Kidney (tissue), 14 donors: ENCODE measurements around the gene EIF5. TPM values are rescaled to one million over a fixed set of nuclear protein-coding genes. Genes with fewer than 3 reads are reported as not detected.

ENCODE experiments used
- DNase-seq, 5 donors: peaks; one replicate each; pipeline ENCODE4 v3.0.0-alpha.2; 2013 to 2020
- FAIRE-seq: peaks from 2 replicates; lab custom pipeline; 2012; peaks lifted over from hg19 to GRCh38; lab: Jason Lieb, UNC
- H3K27ac ChIP-seq, 2 donors: one replicate each; pipeline ENCODE4 v1.7.0; 2013; ENCODE audit warnings: low read depth in 2 of 2, low read length in 2 of 2, inconsistent platforms in 1 of 2
- H3K27me3 ChIP-seq: one replicate; pipeline ENCODE4 v1.7.1; 2013; ENCODE audit warnings: low read length, inconsistent platforms; ENCODE audit not compliant: control insufficient read depth, insufficient read depth
- H3K36me3 ChIP-seq, 3 donors: one replicate each; pipeline versions ENCODE4 v1.7.0 to v1.7.1; 2013; ENCODE audit warnings: low read length in 3 of 3, control low read depth in 1 of 3, inconsistent platforms in 1 of 3; ENCODE audit not compliant: insufficient read depth in 3 of 3, control insufficient read depth in 2 of 3
- H3K4me1 ChIP-seq, 3 donors: one replicate each; pipeline versions ENCODE4 v1.7.0 to v1.7.1; 2013; ENCODE audit warnings: low read length in 3 of 3, inconsistent platforms in 1 of 3, low read depth in 1 of 3; ENCODE audit not compliant: control insufficient read depth in 2 of 3, insufficient read depth in 2 of 3
- H3K4me3 ChIP-seq, 3 donors: one replicate each; pipeline versions ENCODE4 v1.7.0 to v1.8.1; 2013; ENCODE audit warnings: low read length in 3 of 3, control low read depth in 1 of 3, inconsistent platforms in 1 of 3
- H3K9ac ChIP-seq, 3 donors: one replicate each; pipeline versions ENCODE4 v1.7.0 to v1.7.1; 2013; ENCODE audit warnings: low read length in 3 of 3, control low read depth in 1 of 3, inconsistent platforms in 1 of 3
- H3K9me3 ChIP-seq, 3 donors: one replicate each; pipeline versions ENCODE4 v1.7.0 to v1.7.1; 2013; ENCODE audit warnings: low read length in 3 of 3, control low read depth in 1 of 3, inconsistent platforms in 1 of 3; ENCODE audit not compliant: control insufficient read depth in 2 of 3, insufficient read depth in 1 of 3
- CTCF ChIP-seq: IDR thresholded peaks from 3 replicates; pipeline ENCODE4 v1.5.1; 2012; ENCODE audit warnings: mild to moderate bottlenecking, moderate library complexity, borderline replicate concordance; ENCODE audit not compliant: insufficient read depth; ENCODE audit errors: extremely low read depth
- intact Hi-C: fragments of 100-400 bp; cut with DNase I; formaldehyde crosslinking; loops from one replicate; pipeline ENCODE4 v1.11.1; 2022
- polyA plus RNA-seq: library from polyadenylated mRNA; stranded (reverse); fragments of 350-450 nt; fragmentation: Illumina TruSeq; extraction: RNeasy Lipid Tissue Mini Kit (QIAGEN cat#74804); gene quantifications from one replicate; pipeline ENCODE4 v1.2.3, GENCODE V29; 2014; ENCODE audit warnings: low read depth, low replicate concordance; ENCODE audit not compliant: insufficient read depth
- total RNA-seq: library from RNA; stranded (reverse); fragmentation: NEBNext Ultra II Directional; extraction: Animal tissue kit (Norgen Biotek cat#: 25700); gene quantifications from one replicate; pipeline ENCODE4 v1.2.1, GENCODE V29; 2021
- donor health status: control.
- donor health status: control.
- donor health status: control.
- donor health status: control.
- donor health status: control.
- donor health status: DM: yes; HTN: yes; CAD: no.
- donor health status: Normal renal cell carcinoma (clear cell type).

The EIF5 gene
- total and polyA plus RNA-seq, 2 donors from 2014 or later, result 91.2 to 229 TPM

DNA sequence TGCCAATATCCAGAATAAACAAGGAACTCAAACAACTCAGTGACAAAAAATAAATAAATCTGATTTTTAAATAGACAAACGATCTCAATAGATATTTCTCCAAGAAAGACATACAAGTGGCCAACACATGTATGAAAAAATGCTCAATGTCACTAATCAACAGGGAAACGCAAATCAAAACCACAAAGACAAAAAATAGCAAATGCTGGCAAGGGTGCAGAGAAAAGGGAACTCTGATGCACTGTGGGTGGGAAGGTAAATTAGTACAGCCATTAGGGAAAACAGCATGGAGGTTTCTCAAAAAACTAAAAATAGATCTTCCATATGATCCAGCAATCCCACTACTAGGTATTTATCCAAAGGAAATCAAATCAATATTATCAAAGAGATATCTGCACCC, 3.5 kb upstream of the EIF5 start:
- no peak overlapping the region for H3K9ac ChIP-seq
- peaks cover 3 to 11% (median 7%) of the 10 kb centered on the region in 3 donors for H3K4me1 ChIP-seq
- intact Hi-C loops, result no loop called here
- FAIRE-seq (no peak), DNase-seq (no peak)
- no peak overlapping the region for H3K27ac ChIP-seq
- H3K27me3 ChIP-seq, result no peaks in the 10 kb centered on the region
- H3K4me3 ChIP-seq, result no peak overlapping the region
- TF ChIP-seq CTCF, result no peak
- peaks cover 2 to 4% (median 2%) of the 10 kb centered on the region in 3 donors for H3K36me3 ChIP-seq
- H3K9me3 ChIP-seq, result no peaks in the 10 kb centered on the region

- Histone ChIP-seq H3K4me3 (no peak overlapping the region), H3K27me3 (no peaks in the 10 kb centered on the region), H3K9me3 (no peaks in the 10 kb centered on the region), H3K27ac (no peak overlapping the region), H3K36me3 (peaks cover 14 to 22% (median 20%) of the 10 kb centered on the region in 3 donors), H3K9ac (peak overlapping the region in 1 of 3 donors; percentile 30), H3K4me1 (peaks cover 9 to 24% (median 22%) of the 10 kb centered on the region in 3 donors)
- intact Hi-C loops, result no loop called here
- TF ChIP-seq CTCF, result no peak
- DNase-seq, result peak in 3 of 5 donors; percentile 44 to 58 (median 47)
- no peak for FAIRE-seq
Observed at GRCh38 chr14:103332143-103332919, 1.7 kb upstream of the EIF5 start.

- no peak for TF ChIP-seq CTCF
- no peaks in the 10 kb centered on the region for H3K27me3 ChIP-seq
- intact Hi-C loops, result no loop called here
- peak overlapping the region; percentile 44 to 97 (median 58) for H3K9ac ChIP-seq
- no peak for FAIRE-seq
- peaks cover 9 to 25% (median 20%) of the 10 kb centered on the region in 3 donors for H3K4me1 ChIP-seq
- peak; percentile 78 to 95 (median 85) for DNase-seq
- H3K9me3 ChIP-seq, result no peaks in the 10 kb centered on the region
- H3K4me3 ChIP-seq, result peak overlapping the region; percentile 75 to 93 (median 77)
- peaks cover 35 to 48% (median 45%) of the 10 kb centered on the region in 3 donors for H3K36me3 ChIP-seq
- H3K27ac ChIP-seq, result peak overlapping the region; percentile 100
Observed at GRCh38 chr14:103334644-103335622, 896 bp downstream of the EIF5 start.
